H9 (cell line): ENCODE data around the gene NHERF1. TPM values are rescaled to one million over a fixed set of nuclear protein-coding genes. Genes with fewer than 3 reads are reported as not detected.

Source experiments
- DNase-seq: peaks from one replicate; pipeline ENCODE4 v3.0.0-alpha.2; 2017
- H2AFZ ChIP-seq: one replicate; pipeline ENCODE4 v1.6.1; 2013; ENCODE audit warnings: mild to moderate bottlenecking, low read length, control low read depth, moderate library complexity
- H2AK5ac ChIP-seq: 2 replicates; pipeline ENCODE4 v1.6.1; 2013; ENCODE audit warnings: low read length, control low read depth, mixed read lengths; ENCODE audit not compliant: insufficient read length
- H2BK120ac ChIP-seq: one replicate; pipeline ENCODE4 v1.6.1; 2013; ENCODE audit warnings: low read depth, mild to moderate bottlenecking, low read length, control low read depth, inconsistent platforms; ENCODE audit not compliant: poor library complexity, severe bottlenecking
- H2BK12ac ChIP-seq: 2 replicates; pipeline ENCODE4 v1.6.1; 2013; ENCODE audit warnings: low read length, control low read depth, mixed read lengths, low read depth; ENCODE audit not compliant: insufficient read length
- H2BK15ac ChIP-seq: 2 replicates; pipeline ENCODE4 v1.6.1; 2013; ENCODE audit warnings: low read depth, low read length, control low read depth
- H2BK20ac ChIP-seq: one replicate; pipeline ENCODE4 v1.6.1; 2013; ENCODE audit warnings: low read depth, mild to moderate bottlenecking, low read length, control low read depth, inconsistent platforms; ENCODE audit not compliant: poor library complexity, severe bottlenecking
- H2BK5ac ChIP-seq: 2 replicates; pipeline ENCODE4 v1.6.1; 2013; ENCODE audit warnings: low read length, control low read depth, mixed read lengths; ENCODE audit not compliant: insufficient read length
- H3K14ac ChIP-seq: 2 replicates; pipeline ENCODE4 v1.6.1; 2013; ENCODE audit warnings: low read length, control low read depth; ENCODE audit not compliant: insufficient read depth
- H3K18ac ChIP-seq: 2 replicates; pipeline ENCODE4 v1.6.1; 2013; ENCODE audit warnings: low read depth, mild to moderate bottlenecking, mixed read lengths, low read length, control low read depth; ENCODE audit not compliant: insufficient read length
- H3K23ac ChIP-seq: 2 replicates; pipeline ENCODE4 v1.6.1; 2013; ENCODE audit warnings: low read length, control low read depth, mixed read lengths, low read depth; ENCODE audit not compliant: insufficient read length
- H3K23me2 ChIP-seq: 2 replicates; pipeline ENCODE4 v1.6.1; 2013; ENCODE audit warnings: low read depth, mild to moderate bottlenecking, mixed read lengths, low read length, control low read depth; ENCODE audit not compliant: insufficient read length, poor library complexity, severe bottlenecking
- H3K27ac ChIP-seq: 2 replicates; pipeline ENCODE4 v1.5.1; 2013; ENCODE audit warnings: low read length, control low read depth, mixed read lengths, low read depth; ENCODE audit not compliant: insufficient read length
- H3K27me3 ChIP-seq: 2 replicates; pipeline ENCODE4 v1.6.1; 2013; ENCODE audit warnings: low read length, control low read depth, inconsistent platforms; ENCODE audit not compliant: insufficient read depth
- H3K4ac ChIP-seq: 2 replicates; pipeline ENCODE4 v1.6.1; 2013; ENCODE audit warnings: low read depth, mild to moderate bottlenecking, control low read depth, inconsistent platforms, low read length, moderate library complexity
- H3K4me1 ChIP-seq: 2 replicates; pipeline ENCODE4 v1.6.1; 2013; ENCODE audit warnings: low read length, control low read depth, inconsistent platforms; ENCODE audit not compliant: insufficient read depth
- H3K4me2 ChIP-seq: 2 replicates; pipeline ENCODE4 v1.6.1; 2013; ENCODE audit warnings: low read length, control low read depth, mixed read lengths; ENCODE audit not compliant: insufficient read length, insufficient read depth
- H3K56ac ChIP-seq: 2 replicates; pipeline ENCODE4 v1.6.1; 2013; ENCODE audit warnings: low read depth, mild to moderate bottlenecking, mixed read lengths, low read length, control low read depth; ENCODE audit not compliant: insufficient read length
- H3K79me1 ChIP-seq: 2 replicates; pipeline ENCODE4 v1.6.1; 2013; ENCODE audit warnings: low read depth, mild to moderate bottlenecking, moderate library complexity, low read length, control low read depth, inconsistent platforms; ENCODE audit not compliant: insufficient read depth, poor library complexity, severe bottlenecking
- H3K79me2 ChIP-seq: 2 replicates; pipeline ENCODE4 v1.6.1; 2013; ENCODE audit warnings: low read length, control low read depth, inconsistent platforms; ENCODE audit not compliant: insufficient read depth
- H3K9ac ChIP-seq: 2 replicates; pipeline ENCODE4 v1.6.1; 2013; ENCODE audit warnings: low read length, control low read depth, mixed read lengths; ENCODE audit not compliant: insufficient read length; ENCODE audit errors: extremely low read depth
- H3K9me3 ChIP-seq: one replicate; pipeline ENCODE4 v1.6.1; 2013; ENCODE audit warnings: low read depth, low read length, inconsistent platforms; ENCODE audit not compliant: control insufficient read depth
- H3T11ph ChIP-seq: one replicate; pipeline ENCODE4 v1.6.1; 2013; ENCODE audit warnings: mild to moderate bottlenecking, low read length, control low read depth, inconsistent platforms
- H4K20me1 ChIP-seq: one replicate; pipeline ENCODE4 v1.6.1; 2013; ENCODE audit not compliant: control insufficient read depth, insufficient read length, insufficient read depth
- H4K5ac ChIP-seq: 2 replicates; pipeline ENCODE4 v1.6.1; 2013; ENCODE audit warnings: low read depth, mild to moderate bottlenecking, mixed read lengths, low read length, control low read depth; ENCODE audit not compliant: insufficient read length
- H4K8ac ChIP-seq: replicated peaks from 2 replicates; pipeline ENCODE4 v1.6.1; 2013; ENCODE audit warnings: low read length, control low read depth, mixed read lengths, low read depth; ENCODE audit not compliant: insufficient read length
- H4K91ac ChIP-seq: 2 replicates; pipeline ENCODE4 v1.6.1; 2013; ENCODE audit warnings: low read depth, mild to moderate bottlenecking, moderate library complexity, mixed read lengths, low read length, control low read depth; ENCODE audit not compliant: insufficient read length
- H3K27ac Mint-ChIP-seq, 3 experiments: 2 replicates in 2 of 3; 3 replicates in 1 of 3; pipeline ENCODE4 v1.8.0; 2020 to 2021; ENCODE audit warnings: mixed read lengths in 3 of 3, mild to moderate bottlenecking in 1 of 3, moderate library complexity in 1 of 3
- H3K27me3 Mint-ChIP-seq: 2 replicates; pipeline ENCODE4 v1.8.0; 2021; ENCODE audit warnings: low read depth, mild to moderate bottlenecking, moderate library complexity, mixed read lengths
- H3K36me3 Mint-ChIP-seq, 3 experiments: 2 replicates in 2 of 3; 3 replicates in 1 of 3; pipeline ENCODE4 v1.8.0; 2020 to 2021; ENCODE audit warnings: low read depth in 3 of 3, mixed read lengths in 3 of 3; ENCODE audit not compliant: insufficient read depth in 1 of 3
- H3K4me1 Mint-ChIP-seq, 2 experiments: 2 replicates each; pipeline ENCODE4 v1.8.0; 2020; ENCODE audit warnings: mixed read lengths in 2 of 2
- H3K4me3 Mint-ChIP-seq, 2 experiments: 2 replicates in 1 of 2; 3 replicates in 1 of 2; pipeline ENCODE4 v1.8.0; 2020 to 2021; ENCODE audit warnings: mild to moderate bottlenecking in 2 of 2, mixed read lengths in 2 of 2, moderate library complexity in 1 of 2
- H3K9me3 Mint-ChIP-seq, 2 experiments: 2 replicates in 1 of 2; 3 replicates in 1 of 2; pipeline ENCODE4 v1.8.0; 2020; ENCODE audit warnings: mild to moderate bottlenecking in 2 of 2, mixed read lengths in 2 of 2, moderate library complexity in 1 of 2
- CTCF ChIP-seq: fragments of 200-600 bp; sonication (generic); conservative IDR thresholded peaks from 3 replicates; pipeline ENCODE4 v1.8.0; 2021; ENCODE audit warnings: antibody characterized with exemption, mild to moderate bottlenecking
- WGBS: extraction: QIAGEN DNeasy Blood & Tissue Kit; methylation state at CpG from one replicate; pipeline ENCODE4 v1.1.7; 2013; ENCODE audit warnings: missing lambda C conversion rate, low lambda C conversion rate, mixed read lengths; ENCODE audit not compliant: insufficient read length; ENCODE audit errors: extremely low coverage; 5-methylcytosine and 5-hydroxymethylcytosine counted together
- total RNA-seq: library from RNA; stranded (reverse); gene quantifications from 2 replicates; pipeline ENCODE4 v1.2.1, GENCODE V29; 2021

NHERF1 gene
- total RNA-seq, 1 experiment from 2014 or later = 74.4 TPM

- H3K4me1 ChIP-seq = no peaks in the 10 kb centered on the region
- no peak overlapping the region for H3T11ph ChIP-seq
- no peak overlapping the region for H3K27ac ChIP-seq
- H2BK20ac ChIP-seq = no peak overlapping the region
- DNase-seq = no peak
- H3K27me3 Mint-ChIP-seq = peaks cover 7% of the 10 kb centered on the region
- H4K91ac ChIP-seq = no peak overlapping the region
- H3K4ac ChIP-seq = no peak overlapping the region
- no peaks in the 10 kb centered on the region for H3K9me3 ChIP-seq
- no peak for TF ChIP-seq CTCF
- H3K4me2 ChIP-seq = no peak overlapping the region
- no peak overlapping the region for H3K23ac ChIP-seq
- no peak overlapping the region for H2BK12ac ChIP-seq
- no peak overlapping the region for H4K8ac ChIP-seq
- H2BK5ac ChIP-seq = no peak overlapping the region
- H3K18ac ChIP-seq = no peak overlapping the region
- H2BK15ac ChIP-seq = no peak overlapping the region
- H3K4me3 Mint-ChIP-seq = no peak overlapping the region; a peak in 1 of 5 replicates
- H3K56ac ChIP-seq = no peak overlapping the region
- H3K27me3 ChIP-seq = no peaks in the 10 kb centered on the region
- no peaks in the 10 kb centered on the region for H4K20me1 ChIP-seq
- no CpG with 5 or more reads among the region's 7 CpGs for WGBS
- H2AFZ ChIP-seq = no peak overlapping the region
- no peaks in the 10 kb centered on the region for H3K79me2 ChIP-seq
- H3K36me3 Mint-ChIP-seq = peaks cover 1 to 7% (median 4%) of the 10 kb centered on the region in 3 experiments; a peak in 4 of 7 replicates
- no peaks in the 10 kb centered on the region for H3K9me3 Mint-ChIP-seq
- H3K14ac ChIP-seq = no peak overlapping the region; the same call in 1 of the 2 replicates
- H3K79me1 ChIP-seq = no peaks in the 10 kb centered on the region
- no peaks in the 10 kb centered on the region for H3K23me2 ChIP-seq
- peaks cover 8 to 14% of the 10 kb centered on the region in 2 experiments for H3K4me1 Mint-ChIP-seq
- no peak overlapping the region for H3K9ac ChIP-seq
- H3K27ac Mint-ChIP-seq = no peak overlapping the region; a peak in 1 of 7 replicates
- no peak overlapping the region for H4K5ac ChIP-seq
- no peak overlapping the region for H2BK120ac ChIP-seq
- H2AK5ac ChIP-seq = no peak overlapping the region
Measured at GRCh38 chr17:74815067-74815466, 66.6 kb downstream of the NHERF1 start.
